ENCODE results near the gene DCST1. TPM values are rescaled to one million over a fixed set of nuclear protein-coding genes. Genes with fewer than 3 reads are reported as not detected.

DCST1 gene
- polyA plus RNA-seq, 3 donors = 0.12 to 0.61 (median 0.32) TPM

DNA sequence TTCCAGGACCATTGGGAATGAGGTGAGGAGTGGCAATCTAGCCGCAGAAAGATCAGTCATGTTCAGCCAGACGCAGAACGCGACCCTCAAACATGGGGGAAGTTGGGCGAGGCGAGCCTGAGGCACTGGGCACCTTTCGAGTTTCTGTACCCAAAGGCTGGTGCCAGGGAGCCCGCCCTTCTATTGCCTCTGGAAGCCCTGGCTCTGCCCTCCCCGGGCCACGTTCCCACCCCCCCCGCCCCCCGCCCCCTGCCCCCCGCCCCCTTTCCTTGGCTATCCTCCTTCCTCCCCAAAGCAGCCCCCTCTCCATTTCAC, 33.3 kb upstream of the DCST1 start:
- DNase-seq (ENCODE audit: extremely low read depth in 1 of 11, low read depth in 9 of 11, low spot score in 4 of 11) = no peak

DNA sequence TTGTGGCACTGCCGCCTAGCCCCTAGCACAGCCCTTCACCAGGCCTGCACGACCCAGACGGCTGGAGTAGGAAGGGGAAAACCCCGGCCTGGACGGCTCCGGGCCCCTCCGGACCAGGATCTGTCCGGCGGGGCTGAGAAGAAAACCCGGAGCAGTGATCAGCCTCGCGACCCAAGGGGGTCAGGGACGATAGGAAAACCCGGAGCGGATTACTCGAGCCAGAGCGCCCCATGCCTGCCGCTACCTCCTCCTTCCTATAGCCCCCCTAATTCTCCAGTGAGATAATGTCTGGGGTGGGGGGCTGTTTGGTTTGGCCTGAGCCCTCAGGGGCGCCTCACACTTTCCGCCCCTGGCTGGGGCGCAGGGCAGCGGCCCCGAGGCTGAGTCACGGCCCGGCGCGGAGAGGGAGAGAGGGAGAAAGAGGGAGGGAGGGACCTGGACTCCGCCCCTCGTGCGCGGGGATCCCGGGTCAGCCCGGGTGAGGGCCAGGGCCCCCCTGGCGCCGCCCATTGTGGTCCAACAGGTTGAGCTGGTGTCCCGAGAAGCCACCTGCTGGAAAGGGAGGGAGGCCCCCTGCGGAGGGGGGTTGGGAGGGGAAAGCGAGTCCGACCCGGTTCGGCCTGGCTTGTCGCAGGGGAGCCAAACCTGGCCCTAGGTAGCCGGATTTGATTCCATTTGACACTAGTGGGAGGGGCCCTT, 32.7 kb upstream of the DCST1 start:
- DNase-seq (ENCODE audit: extremely low read depth in 1 of 11, low read depth in 9 of 11, low spot score in 4 of 11) = peak in 10 of 11 donors; percentile 86 to 95 (median 89)

DNA sequence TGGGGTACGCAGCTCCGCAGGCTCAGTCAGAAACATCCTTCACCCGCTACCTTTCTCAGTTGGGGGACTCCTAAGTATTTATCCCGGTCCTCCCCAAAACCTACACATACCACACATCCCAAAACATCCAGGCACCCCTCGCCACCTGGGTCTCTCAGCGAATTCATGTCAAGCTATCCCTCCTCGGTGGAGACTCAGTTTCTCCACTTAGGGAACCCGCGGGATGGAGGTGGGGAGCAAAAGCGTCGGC, 32.3 kb upstream of the DCST1 start:
- no peak for DNase-seq (ENCODE audit: extremely low read depth in 1 of 11, low read depth in 9 of 11, low spot score in 4 of 11)

DNA sequence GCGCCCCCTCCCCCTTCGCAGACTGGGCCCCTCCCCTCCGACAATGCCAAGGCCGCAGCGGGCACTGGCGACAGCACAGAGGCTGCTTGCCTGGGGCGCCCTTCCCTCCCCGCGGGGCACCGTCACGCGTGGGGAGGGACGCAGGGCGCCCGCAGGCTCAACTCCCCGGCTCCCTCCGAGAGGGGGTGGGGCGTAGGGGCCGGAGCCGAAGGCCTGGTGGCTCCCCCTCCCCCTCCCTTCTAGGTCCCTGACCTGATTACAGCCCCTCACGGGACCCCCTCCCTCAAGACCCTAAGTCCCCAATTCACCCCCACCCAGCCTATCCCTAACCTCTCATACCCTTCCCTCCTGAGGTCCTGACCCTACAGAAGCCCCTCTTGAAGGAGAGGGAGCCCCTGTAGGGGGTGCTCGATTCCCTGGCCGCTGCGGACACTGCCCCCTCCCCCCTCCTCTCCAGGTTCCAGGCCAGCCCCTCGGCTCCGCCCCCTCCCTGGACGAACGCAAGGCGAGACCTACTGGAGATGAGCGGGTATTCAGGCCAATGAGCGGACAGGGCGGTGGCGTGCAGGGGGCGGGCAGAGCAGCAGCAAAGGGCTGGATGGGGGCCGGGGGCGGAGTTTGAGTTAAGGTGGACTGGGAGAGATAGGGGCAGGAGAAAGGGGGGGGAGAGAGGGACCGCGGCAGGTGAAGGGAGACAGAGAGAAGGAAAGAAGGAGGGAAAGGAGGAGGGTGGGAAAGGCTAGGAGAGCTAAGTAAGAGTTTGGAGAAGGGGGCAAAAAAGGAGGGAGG, 31.8 kb upstream of the DCST1 start:
- peak; percentile 94 to 99 (median 98) for DNase-seq (ENCODE audit: extremely low read depth in 1 of 11, low read depth in 9 of 11, low spot score in 4 of 11)

DNA sequence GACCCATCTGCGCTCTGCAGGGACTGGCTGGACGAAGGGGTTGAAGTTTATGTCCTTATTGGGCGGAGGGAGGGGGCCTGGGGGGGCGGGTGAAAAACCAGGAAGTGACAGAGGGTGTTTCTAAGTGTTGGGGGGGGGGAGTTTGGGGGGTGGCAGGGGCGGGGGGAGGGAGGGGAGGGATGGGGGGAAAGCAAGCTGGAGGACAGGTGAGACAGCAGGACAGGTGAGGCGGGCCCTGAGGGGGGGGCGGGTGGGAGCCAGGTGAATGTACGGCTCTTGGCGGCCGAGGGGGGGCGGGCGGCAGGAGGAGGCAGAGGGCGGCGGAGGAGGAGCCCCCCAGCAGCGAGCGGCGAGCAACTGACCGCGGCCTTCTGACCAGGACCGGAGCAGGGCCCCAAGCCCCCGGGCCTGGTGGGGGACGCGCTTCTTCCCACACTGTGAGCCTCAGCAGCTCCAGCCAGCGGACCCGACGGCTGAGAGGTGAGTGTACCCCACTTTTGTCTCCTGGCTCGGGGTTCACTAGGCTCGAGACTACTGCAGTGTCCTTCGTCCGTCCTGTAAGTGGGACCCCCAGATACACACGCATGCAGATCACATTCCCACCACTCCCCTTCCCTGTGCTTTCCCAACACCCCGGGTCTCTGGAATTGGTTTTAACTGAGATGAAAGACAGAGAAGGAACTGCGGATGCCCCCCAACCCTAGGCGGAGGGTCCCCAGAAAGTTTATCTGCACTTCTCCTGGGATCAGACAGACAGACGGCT, 31.0 kb upstream of the DCST1 start, which contains the start of gene ZBTB7B:
TSS of gene ZBTB7B (plus strand) at position 339 of the 763 bp plus-strand sequence. CDS start 11,859 bp downstream, outside the sequence.
- DNase-seq (ENCODE audit: extremely low read depth in 1 of 11, low read depth in 9 of 11, low spot score in 4 of 11) = no peak

DNA sequence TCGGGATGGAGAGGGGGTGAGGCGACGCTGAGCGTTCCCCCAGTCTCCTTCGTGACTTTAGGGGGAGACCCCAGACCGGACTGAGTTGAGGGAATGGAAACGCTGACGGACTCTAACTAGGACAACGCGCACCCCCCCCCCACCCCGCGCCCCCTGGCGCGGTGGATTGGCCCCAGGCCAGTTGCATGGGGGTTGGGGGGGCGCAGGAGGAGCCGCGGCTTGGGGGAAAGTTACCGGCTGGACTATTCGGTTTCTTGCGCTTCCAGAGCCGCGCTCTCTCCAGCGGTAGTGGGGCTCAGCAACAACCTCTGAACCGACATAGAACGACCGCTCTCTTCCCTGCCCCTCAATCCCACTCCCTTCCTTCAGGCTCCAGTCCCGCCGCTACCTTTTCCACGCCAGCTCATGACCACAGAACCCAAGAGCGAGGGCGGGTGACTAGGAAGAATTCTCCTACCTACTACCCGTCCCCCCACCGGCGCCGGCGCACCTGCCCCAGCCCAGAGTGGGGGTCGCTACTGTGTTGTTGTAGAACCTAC, 30.3 kb upstream of the DCST1 start:
- DNase-seq (ENCODE audit: extremely low read depth in 1 of 11, low read depth in 9 of 11, low spot score in 4 of 11) = peak in 1 of 11 donors; percentile 18

DNA sequence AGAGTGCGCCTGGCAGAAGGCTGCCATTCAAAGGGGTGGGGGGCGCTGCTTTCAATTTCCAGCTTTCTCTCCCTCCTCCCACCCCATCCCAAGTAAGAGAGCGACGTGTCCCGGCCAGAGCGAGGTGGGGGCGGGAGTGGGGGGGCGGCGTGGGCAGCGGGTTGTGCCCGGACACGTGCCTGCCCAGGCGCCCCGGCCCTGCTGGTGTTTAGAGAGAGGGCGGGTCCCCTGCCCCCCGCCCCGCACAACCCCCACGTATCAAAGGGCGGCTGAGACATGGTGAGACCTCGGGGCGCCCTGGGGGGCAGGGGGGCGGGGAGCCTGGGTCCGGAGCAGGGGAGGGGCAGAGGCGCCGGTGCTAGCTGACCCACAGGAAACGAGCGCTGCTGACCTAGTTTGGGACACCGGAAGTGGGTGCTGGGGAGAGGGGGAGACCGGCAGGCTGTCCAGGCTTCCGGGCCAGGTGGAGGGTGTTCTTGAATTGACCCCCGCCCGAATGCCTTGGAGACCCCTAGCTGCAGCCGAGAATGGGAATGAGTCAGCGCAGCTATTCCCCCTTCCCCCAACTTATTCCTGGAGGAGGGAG, 29.8 kb upstream of the DCST1 start:
- DNase-seq (ENCODE audit: extremely low read depth in 1 of 11, low read depth in 9 of 11, low spot score in 4 of 11) = peak in 1 of 11 donors; percentile 33

DNA sequence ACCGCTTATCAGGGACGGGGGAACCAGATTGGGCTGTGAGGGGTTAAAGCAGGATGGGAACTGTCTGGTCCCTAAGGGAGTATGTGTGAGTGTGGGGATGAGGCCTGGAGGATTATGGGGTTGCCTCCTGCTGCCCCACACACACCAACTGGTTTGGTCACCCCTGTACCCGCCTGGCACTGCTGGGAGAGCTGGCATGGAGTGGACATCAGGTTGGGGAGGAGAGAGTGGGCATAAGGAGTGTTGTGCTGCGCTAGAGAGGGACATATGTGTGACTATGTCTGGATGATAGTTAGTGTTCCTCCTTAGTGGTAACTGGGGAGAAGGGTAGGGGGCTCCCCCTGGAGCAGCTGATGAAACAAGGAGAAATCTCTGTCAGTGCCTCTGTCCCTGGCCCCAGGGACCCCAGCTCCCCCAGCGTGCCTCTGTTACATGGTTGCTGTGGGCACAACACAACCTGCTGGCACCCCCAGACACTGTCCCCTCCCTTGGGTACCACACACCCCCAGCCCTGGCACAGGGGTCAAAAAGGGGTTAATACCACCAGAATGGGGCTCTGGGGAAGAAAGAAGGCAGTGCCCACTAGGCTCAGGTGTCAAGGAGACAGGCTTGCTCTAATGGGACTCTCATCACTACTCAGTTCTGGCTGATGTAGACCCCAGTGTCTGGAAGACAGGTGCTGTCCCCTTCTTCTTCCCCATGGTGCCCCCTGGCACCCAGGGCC, 29.1 kb upstream of the DCST1 start:
- no peak for DNase-seq (ENCODE audit: extremely low read depth in 1 of 11, low read depth in 9 of 11, low spot score in 4 of 11)

DNA sequence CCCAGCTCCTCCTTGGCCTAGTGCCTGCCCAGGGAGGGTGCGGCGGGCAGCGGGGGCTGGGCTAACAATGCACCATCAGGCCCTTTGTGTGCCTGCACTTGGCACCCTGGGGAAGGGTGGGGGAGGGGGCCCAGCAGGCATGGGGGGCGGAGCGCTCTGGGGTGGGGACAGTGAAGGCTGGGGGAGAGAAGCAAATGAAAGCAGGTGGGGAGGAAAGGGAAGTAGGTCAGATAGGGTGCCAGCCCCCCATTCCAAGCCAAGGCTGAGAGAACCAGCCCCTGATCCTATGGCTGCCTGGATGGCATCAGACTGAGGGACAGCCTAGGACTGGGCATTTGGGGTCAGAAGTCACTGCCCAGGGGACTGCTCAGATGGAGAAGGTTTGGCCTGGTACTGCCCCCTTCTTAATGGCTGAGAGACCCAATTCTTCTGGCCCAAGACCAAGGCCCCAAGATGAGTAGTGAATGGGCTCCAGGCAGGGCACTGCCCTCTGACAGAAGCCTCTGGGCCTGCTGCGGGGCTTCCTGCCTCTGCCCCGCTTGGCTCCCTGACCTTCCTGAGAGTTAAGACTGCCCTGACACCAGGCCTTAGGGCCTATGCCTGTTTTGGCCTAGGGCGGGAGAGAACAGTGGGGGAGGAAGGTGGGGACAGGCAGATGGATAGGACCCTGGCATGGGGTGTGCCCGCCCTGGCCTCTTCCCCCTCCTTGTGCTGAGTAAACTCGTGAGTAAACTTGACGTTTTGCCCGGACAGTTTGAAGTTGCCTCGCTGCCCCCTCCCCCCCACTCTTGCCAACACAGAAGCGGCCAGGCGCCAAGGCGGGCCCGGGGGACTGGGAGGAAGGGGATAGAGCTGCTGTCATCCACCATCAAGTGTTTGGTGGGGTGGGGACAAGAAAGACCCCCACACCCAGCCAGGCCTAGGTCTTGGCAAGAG, 28.3 kb upstream of the DCST1 start:
- no peak for DNase-seq (ENCODE audit: extremely low read depth in 1 of 11, low read depth in 9 of 11, low spot score in 4 of 11)

DNA sequence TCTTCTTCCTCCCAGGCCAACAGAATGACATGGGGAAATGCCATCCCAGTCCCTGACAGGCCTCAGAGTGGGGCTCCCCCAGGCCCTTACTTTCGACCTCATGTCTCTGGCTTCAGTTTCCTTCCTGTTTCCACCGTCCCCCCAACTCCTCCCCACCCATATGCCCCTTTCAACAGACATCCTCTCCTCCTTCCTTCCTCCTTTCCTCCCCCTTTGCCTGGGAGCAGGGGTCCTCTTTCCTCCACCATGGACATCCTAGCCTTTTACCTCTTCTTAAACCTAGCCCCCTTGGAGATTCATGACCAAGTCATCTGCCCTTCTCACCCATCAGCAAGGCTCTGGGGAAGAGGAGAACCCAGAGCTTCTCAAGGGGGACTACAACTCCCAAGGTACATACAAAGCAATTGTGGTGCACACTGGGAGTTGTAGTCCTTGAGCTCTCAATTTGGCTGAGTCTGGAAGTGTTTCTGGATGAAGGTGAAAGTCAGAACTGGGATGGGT, 27.0 kb upstream of the DCST1 start:
- no peak for DNase-seq (ENCODE audit: extremely low read depth in 1 of 11, low read depth in 9 of 11, low spot score in 4 of 11)

DNA sequence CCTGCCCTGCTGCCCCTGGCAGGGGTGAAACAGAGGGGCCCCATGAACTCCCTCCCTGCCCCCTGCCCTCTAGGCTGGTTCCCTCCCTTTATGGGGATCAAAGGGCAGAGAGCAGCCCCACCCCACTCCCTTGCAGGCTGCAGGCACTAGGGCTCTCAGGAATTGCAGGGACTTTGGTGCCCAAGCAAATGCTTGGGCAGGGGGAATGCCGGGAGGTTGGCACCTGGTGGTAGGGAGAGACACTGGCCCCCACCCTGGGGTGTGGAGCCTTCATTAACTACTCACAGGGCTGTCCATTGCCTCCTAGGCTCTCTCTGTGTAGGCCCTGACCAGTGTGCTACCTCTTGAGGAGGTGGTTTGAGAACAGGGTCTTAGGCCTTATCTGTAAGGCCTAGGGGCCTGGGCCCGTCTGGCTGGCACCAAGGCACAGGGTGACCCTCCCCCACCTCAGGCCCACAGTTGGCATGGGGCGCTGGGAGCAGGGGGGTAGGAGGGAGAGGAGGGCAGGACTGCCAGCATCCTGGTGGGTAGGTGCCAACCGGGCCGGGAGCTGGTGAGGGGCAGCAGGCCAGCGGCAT, 26.3 kb upstream of the DCST1 start:
- DNase-seq (ENCODE audit: extremely low read depth in 1 of 11, low read depth in 9 of 11, low spot score in 4 of 11) = no peak

DNA sequence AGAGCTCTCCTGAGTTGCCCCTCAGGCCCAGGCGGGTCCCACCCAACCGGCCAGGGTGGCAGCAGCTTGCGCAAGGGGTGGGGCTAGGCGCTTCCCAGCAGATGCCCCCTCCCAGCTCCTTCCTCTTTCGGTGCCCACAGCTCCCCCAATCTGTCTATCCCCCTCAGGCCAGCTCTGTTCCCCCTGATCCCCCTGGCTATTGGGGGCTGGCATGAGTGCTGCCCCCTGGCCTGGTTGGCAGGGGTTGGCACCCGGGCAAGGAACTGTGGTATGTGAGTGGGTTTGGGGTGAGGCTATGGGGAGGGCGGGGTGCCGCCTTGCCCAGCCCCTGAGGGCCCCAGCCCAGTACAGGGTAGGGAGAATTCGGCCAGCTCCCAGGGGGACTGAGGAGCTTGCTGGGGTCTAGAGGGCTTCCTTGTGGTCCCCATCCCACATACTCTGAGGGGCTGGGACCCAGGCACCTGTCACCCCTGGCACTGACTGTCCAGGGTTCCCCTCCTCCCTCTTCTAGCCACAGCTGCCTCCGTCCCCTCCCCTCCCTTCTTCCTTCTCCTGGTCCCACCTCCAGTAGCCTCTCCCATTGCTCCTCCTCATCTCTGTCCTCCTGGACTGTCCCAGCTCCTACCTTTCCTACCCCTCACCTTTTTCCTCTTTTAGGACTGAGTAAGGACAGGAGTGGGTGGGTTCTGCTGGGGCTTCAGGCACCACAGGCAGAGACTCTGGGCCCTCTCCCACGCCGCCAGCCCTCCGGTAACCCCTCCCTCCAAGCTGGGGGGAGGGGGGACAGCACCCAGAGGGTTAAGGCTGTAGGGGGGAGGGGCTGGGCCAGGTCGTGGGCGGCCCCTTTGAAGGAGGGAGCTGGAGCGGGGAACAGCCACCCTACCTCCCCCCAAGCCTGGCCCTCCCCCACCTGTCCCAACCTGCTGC, 25.3 kb upstream of the DCST1 start:
- no peak for DNase-seq (ENCODE audit: extremely low read depth in 1 of 11, low read depth in 9 of 11, low spot score in 4 of 11)

DNA sequence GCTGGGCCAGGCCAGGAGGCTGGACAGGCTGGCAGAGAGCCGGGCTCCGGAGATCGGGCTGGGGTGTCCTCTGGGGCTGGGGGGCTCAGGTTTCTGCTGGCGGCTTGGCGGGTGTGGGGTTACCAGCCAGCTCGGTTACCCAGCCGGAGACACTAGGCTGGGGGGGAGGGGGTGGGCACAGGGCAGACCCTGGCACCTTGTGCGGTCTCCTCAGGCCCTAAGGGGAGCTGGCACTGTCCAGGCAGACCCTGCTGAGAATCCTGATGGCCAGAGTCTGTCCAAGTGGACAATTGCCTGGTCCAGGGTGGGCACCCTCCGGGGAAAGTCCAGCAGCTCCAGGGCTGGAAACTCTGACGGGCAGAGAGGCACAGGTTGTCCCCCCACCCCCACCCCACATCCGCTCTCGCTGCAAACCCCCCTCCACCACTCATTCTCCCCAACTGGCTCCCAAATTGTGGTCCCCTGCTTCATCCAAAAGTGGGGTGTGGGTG, 24.4 kb upstream of the DCST1 start:
- no peak for DNase-seq (ENCODE audit: extremely low read depth in 1 of 11, low read depth in 9 of 11, low spot score in 4 of 11)

DNA sequence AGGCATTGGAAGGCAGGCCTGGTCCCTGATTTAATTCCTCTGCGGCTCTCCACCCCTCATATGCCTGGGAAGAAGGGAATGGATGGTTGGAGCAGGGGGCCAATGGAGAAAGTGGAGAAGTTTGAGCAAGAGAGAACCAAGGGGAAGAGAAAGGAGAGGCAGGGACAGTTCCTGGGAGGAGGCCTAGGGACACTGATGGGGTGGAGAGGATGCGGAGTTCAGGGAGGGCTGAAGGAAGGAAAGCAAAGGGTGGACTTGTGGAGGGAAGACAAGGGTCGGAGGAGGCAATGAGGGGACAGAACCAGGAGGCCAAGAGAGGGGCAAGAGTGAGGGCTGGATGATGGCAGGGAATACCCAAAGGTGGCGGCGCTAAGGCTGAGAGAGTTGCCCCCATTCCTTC, 23.9 kb upstream of the DCST1 start:
- no peak for DNase-seq (ENCODE audit: extremely low read depth in 1 of 11, low read depth in 9 of 11, low spot score in 4 of 11)

DNA sequence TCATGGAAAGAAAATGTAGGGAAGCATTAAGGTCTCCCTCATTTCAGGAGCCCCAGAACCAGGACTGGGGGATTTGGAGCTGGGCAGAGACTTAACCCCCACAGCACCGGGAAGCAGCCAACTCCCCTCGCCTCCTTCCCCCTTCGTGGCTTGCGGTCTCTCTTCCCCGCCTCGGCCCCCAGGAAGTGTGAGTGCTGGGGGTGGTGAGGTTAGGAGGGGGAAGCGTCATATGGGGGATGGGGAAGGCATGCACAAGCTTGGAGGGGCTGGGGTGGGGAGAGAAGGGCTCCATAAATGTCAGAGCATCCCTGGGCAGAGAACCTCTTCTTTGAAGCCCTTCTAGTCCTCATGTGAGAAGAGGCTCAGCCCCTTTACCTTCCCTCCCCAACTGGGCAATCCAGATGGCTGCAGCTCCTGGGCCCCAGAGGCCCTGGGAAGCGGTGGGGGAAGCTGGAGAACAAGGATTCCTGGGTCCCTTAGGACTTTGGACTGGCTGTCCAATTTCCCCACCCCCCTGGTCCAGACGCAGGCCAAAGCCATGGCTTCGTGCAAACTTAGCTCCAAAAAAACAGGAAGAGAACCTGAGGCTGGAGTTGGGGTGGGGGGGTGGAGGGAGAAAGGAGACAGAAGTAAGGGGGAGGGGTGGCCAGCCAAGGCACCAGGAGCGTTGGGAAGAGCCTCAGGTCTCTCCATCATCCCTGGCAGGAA, 23.3 kb upstream of the DCST1 start:
- no peak for DNase-seq (ENCODE audit: extremely low read depth in 1 of 11, low read depth in 9 of 11, low spot score in 4 of 11)

DNA sequence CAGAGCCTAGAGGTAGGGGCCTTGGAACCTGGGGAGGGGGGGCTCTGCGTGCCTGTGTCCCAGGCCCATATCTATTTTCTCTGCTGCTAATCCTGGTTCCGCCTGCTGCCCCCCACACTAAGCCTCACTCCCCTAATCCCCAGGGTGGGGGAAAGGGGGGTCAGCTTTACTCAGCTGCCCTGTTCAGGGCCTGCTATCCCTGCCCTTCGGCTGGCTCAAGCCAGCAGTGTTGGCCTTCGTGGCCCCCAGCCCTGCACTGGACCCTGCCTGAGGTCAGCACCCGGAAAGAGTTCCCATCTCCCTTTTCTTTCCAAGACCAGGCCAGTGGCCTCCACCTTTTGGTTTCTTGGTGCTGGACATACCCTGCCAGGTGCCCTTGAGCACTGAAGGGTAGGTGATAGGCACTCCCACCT, 22.6 kb upstream of the DCST1 start:
- DNase-seq (ENCODE audit: extremely low read depth in 1 of 11, low read depth in 9 of 11, low spot score in 4 of 11) = no peak
